ENCODE data around the gene OPN3. TPM values are rescaled to one million over a fixed set of nuclear protein-coding genes. Genes with fewer than 3 reads are reported as not detected.
A peak's percentile ranks its signal among the peaks of the same experiment; 100 is the strongest.

OPN3 gene
- total and polyA plus RNA-seq, 4 donors, result 11.3 to 19.1 (median 15.5) TPM

GRCh38 chr1:241611063-241611462 is 29.1 kb downstream of the OPN3 start:
- Histone ChIP-seq H3K9me3 (ENCODE audit: control insufficient read depth in 4 of 4, low read length in 3 of 4) (no peaks in the 10 kb centered on the region), H3K36me3 (ENCODE audit: control insufficient read depth in 4 of 4, insufficient read depth in 3 of 4, low read depth in 1 of 4, low read length in 3 of 4) (no peaks in the 10 kb centered on the region), H3K27me3 (ENCODE audit: control insufficient read depth in 4 of 4, insufficient read depth in 4 of 4, low read length in 3 of 4) (no peaks in the 10 kb centered on the region), H3K4me3 (ENCODE audit: low read depth in 1 of 3, low read length in 3 of 3) (no peak overlapping the region), H3K9ac (ENCODE audit: low read depth in 1 of 2, low read length in 2 of 2) (no peak overlapping the region), H3K27ac (ENCODE audit: low read depth in 1 of 2, low read length in 2 of 2) (peak overlapping the region; percentile 17), H3K4me1 (ENCODE audit: control insufficient read depth in 4 of 4, insufficient read depth in 4 of 4, low read length in 3 of 4) (peaks cover 8 to 35% (median 21%) of the 10 kb centered on the region in 4 donors)
- peak; percentile 21 to 33 for TF ChIP-seq HNF4A (conservative IDR thresholded peaks at IDR 0.05)
- TF ChIP-seq FOXA1 (IDR thresholded peaks at IDR 0.05), result no peak
- TF ChIP-seq YY1 (IDR thresholded peaks at IDR 0.05), result no peak
- TF ChIP-seq CTCF (IDR thresholded peaks at IDR 0.05; ENCODE audit: low read depth, low read length, missing input control), result peak; percentile 62
- peak; percentile 91 to 92 for TF ChIP-seq RAD21 (IDR thresholded peaks at IDR 0.05)
- TF ChIP-seq RXRA (IDR thresholded peaks at IDR 0.05), result peak; percentile 57 to 80
- TF ChIP-seq JUND (IDR thresholded peaks at IDR 0.05), result peak in 1 of 2 donors; percentile 13
- no peak for DNase-seq (ENCODE audit: low spot score)
- WGBS, result 7% methylated on average over 3 of the region's 3 CpGs

- H3K36me3 ChIP-seq (ENCODE audit: control insufficient read depth in 4 of 4, insufficient read depth in 3 of 4, low read depth in 1 of 4, low read length in 3 of 4), result no peaks in the 10 kb centered on the region
- WGBS, result 14% methylated on average over 8 of the region's 8 CpGs
- peaks cover 8 to 28% (median 18%) of the 10 kb centered on the region in 4 donors for H3K4me1 ChIP-seq (ENCODE audit: control insufficient read depth in 4 of 4, insufficient read depth in 4 of 4, low read length in 3 of 4)
- peak; percentile 82 for TF ChIP-seq FOXA2 (IDR thresholded peaks at IDR 0.05)
- peak; percentile 80 for TF ChIP-seq YY1 (IDR thresholded peaks at IDR 0.05)
- no peak for TF ChIP-seq NR2F2 (IDR thresholded peaks at IDR 0.05)
- TF ChIP-seq EGR1 (IDR thresholded peaks at IDR 0.05; ENCODE audit: low read depth in 2 of 2), result no peak
- peak; percentile 35 to 57 for TF ChIP-seq JUND (IDR thresholded peaks at IDR 0.05)
- peak; percentile 43 for TF ChIP-seq MAX (IDR thresholded peaks at IDR 0.05)
- TF ChIP-seq REST (IDR thresholded peaks at IDR 0.05), result no peak
- TF ChIP-seq TAF1 (conservative IDR thresholded peaks at IDR 0.05), result no peak
- no peak for TF ChIP-seq GABPA (IDR thresholded peaks at IDR 0.05 in 1 of 2, conservative IDR thresholded peaks at IDR 0.05 in 1 of 2)
- TF ChIP-seq ZBTB33 (IDR thresholded peaks at IDR 0.05), result no peak
- no peak for TF ChIP-seq CTCF (IDR thresholded peaks at IDR 0.05; ENCODE audit: low read depth, low read length, missing input control)
- peak; percentile 44 to 63 for TF ChIP-seq HNF4A (conservative IDR thresholded peaks at IDR 0.05)
- no peak for TF ChIP-seq ATF3 (IDR thresholded peaks at IDR 0.05)
- TF ChIP-seq RXRA (IDR thresholded peaks at IDR 0.05), result peak; percentile 45 to 59
- TF ChIP-seq SP1 (IDR thresholded peaks at IDR 0.05), result peak; percentile 66
- peak; percentile 85 for TF ChIP-seq FOXA1 (IDR thresholded peaks at IDR 0.05)
- peak; percentile 54 to 65 for TF ChIP-seq RAD21 (IDR thresholded peaks at IDR 0.05)
- no peak for TF ChIP-seq HNF4G (IDR thresholded peaks at IDR 0.05)
- no peaks in the 10 kb centered on the region for H3K9me3 ChIP-seq (ENCODE audit: control insufficient read depth in 4 of 4, low read length in 3 of 4)
- H3K27me3 ChIP-seq (ENCODE audit: control insufficient read depth in 4 of 4, insufficient read depth in 4 of 4, low read length in 3 of 4), result no peaks in the 10 kb centered on the region
- H3K9ac ChIP-seq (ENCODE audit: low read depth in 1 of 2, low read length in 2 of 2), result no peak overlapping the region
- peak overlapping the region in 1 of 2 donors; percentile 56 for H3K27ac ChIP-seq (ENCODE audit: low read depth in 1 of 2, low read length in 2 of 2)
- H3K4me3 ChIP-seq (ENCODE audit: low read depth in 1 of 3, low read length in 3 of 3), result no peak overlapping the region
- no peak for DNase-seq (ENCODE audit: low spot score)
These were observed 29.9 kb downstream of the OPN3 start for GRCh38 chr1:241610056-241610815.
